HepG2 (cell line): ENCODE results near the gene PTPN2. TPM values are rescaled to one million over a fixed set of nuclear protein-coding genes. Genes with fewer than 3 reads are reported as not detected.

ENCODE experiments used
- ATF7 ChIP-seq, 2 experiments: fragments of 450-650 bp in 1 of 2; sonication (generic) in 1 of 2; formaldehyde crosslinking in 1 of 2; IDR thresholded peaks; 2 replicates each; pipeline versions ENCODE4 v1.4.0 to v1.6.1; 2016 to 2020; ENCODE audit warnings: antibody characterized with exemption in 1 of 2, mild to moderate bottlenecking in 1 of 2, missing genetic modification reagents in 1 of 2
- EZH2 ChIP-seq: conservative IDR thresholded peaks from 2 replicates; pipeline ENCODE4 v1.6.1; 2012; ENCODE audit warnings: mild to moderate bottlenecking, low read depth, low read length, moderate library complexity
- HDAC2 ChIP-seq: sonication (generic); formaldehyde crosslinking; IDR thresholded peaks from 2 replicates; pipeline ENCODE4 v1.4.0; 2020; ENCODE audit warnings: missing genetic modification reagents
- MLLT10 ChIP-seq: sonication (generic); formaldehyde crosslinking; IDR thresholded peaks from 2 replicates; pipeline ENCODE4 v1.4.0; 2020; ENCODE audit warnings: missing genetic modification reagents
- MTA1 ChIP-seq: sonication (generic); formaldehyde crosslinking; IDR thresholded peaks from 2 replicates; pipeline ENCODE4 v1.4.0; 2020; ENCODE audit warnings: missing genetic modification reagents, mild to moderate bottlenecking, borderline replicate concordance
- RBM22 ChIP-seq: fragments of 200-400 bp; formaldehyde crosslinking; optimal IDR thresholded peaks from 2 replicates; pipeline ENCODE3; 2017; ENCODE audit warnings: mild to moderate bottlenecking, low read length, moderate library complexity
- SIN3B ChIP-seq: fragments of 150-350 bp; IDR thresholded peaks from 2 replicates; pipeline ENCODE4 v1.6.1; 2014; ENCODE audit warnings: low read length
- SOX13 ChIP-seq, 3 experiments: fragments of 450-650 bp in 1 of 3; sonication (generic) in 1 of 3; formaldehyde crosslinking in 1 of 3; IDR thresholded peaks in 2 of 3; conservative IDR thresholded peaks in 1 of 3; 2 replicates each; pipeline versions ENCODE4 v1.5.0 to v1.6.1; 2016 to 2020; ENCODE audit warnings: antibody characterized with exemption in 1 of 3, mild to moderate bottlenecking in 1 of 3, missing compliant biosample characterization in 1 of 3, missing genetic modification reagents in 1 of 3, moderate library complexity in 1 of 3
- SRF ChIP-seq: IDR thresholded peaks from 2 replicates; pipeline ENCODE4 v1.6.1; 2011; ENCODE audit warnings: mild to moderate bottlenecking, low read depth, low read length, moderate library complexity
- THYN1 ChIP-seq: sonication (generic); formaldehyde crosslinking; IDR thresholded peaks from 2 replicates; pipeline ENCODE4 v1.8.1; 2023; ENCODE audit warnings: low read depth, mild to moderate bottlenecking, moderate library complexity, missing genetic modification reagents, borderline replicate concordance
- ZBTB21 ChIP-seq: sonication (generic); formaldehyde crosslinking; IDR thresholded peaks from 2 replicates; pipeline ENCODE4 v1.4.0; 2020; ENCODE audit warnings: missing genetic modification reagents
- ZNF160 ChIP-seq: sonication (generic); formaldehyde crosslinking; IDR thresholded peaks from 2 replicates; pipeline ENCODE4 v1.8.0; 2022; ENCODE audit warnings: mild to moderate bottlenecking, inconsistent platforms, missing genetic modification reagents
- ZNF737 ChIP-seq: sonication (generic); formaldehyde crosslinking; IDR thresholded peaks from 2 replicates; pipeline ENCODE4 v1.5.0; 2020; ENCODE audit warnings: missing genetic modification reagents, mild to moderate bottlenecking, borderline replicate concordance
- ZNF761 ChIP-seq: sonication (generic); formaldehyde crosslinking; conservative IDR thresholded peaks from 2 replicates; pipeline ENCODE4 v1.4.0; 2020; ENCODE audit warnings: mild to moderate bottlenecking, missing genetic modification reagents
- ZNF776 ChIP-seq: sonication (generic); formaldehyde crosslinking; IDR thresholded peaks from 2 replicates; pipeline ENCODE4 v1.4.0; 2020; ENCODE audit warnings: mild to moderate bottlenecking, missing genetic modification reagents
- polyA plus RNA-seq, 8 experiments: library from polyadenylated mRNA; depleted of rRNA in 3 of 8; stranded (reverse) in 7 of 8; unstranded in 1 of 8; fragments of >200 nt; fragmentation: Illumina TruSeq in 4 of 8; extraction: Trizol in 4 of 8; gene quantifications; 2 replicates each; pipeline versions ENCODE4 v1.2.1 to v1.2.3, GENCODE V29; 2011 to 2016; ENCODE audit warnings: low read depth in 4 of 8, missing spikeins in 1 of 8, mixed read lengths in 1 of 8; ENCODE audit not compliant: insufficient read depth in 1 of 8
- total RNA-seq, 5 experiments: library from RNA; depleted of rRNA; stranded (reverse); fragments of >200 nt; fragmentation: Illumina TruSeq; extraction: Trizol; gene quantifications; 2 replicates each; pipeline ENCODE4 v1.2.3, GENCODE V29; 2016; ENCODE audit warnings: low read depth in 1 of 5
- TF ChIP-seq, protein P1 (sequence below): sonication (generic); formaldehyde crosslinking; IDR thresholded peaks from 2 replicates; pipeline ENCODE4 v1.4.0; 2020; ENCODE audit warnings: mild to moderate bottlenecking, missing genetic modification reagents
- TF ChIP-seq, protein P2 (sequence below): sonication (generic); formaldehyde crosslinking; IDR thresholded peaks from 2 replicates; pipeline ENCODE4 v1.4.0; 2020; ENCODE audit warnings: missing genetic modification reagents
- TF ChIP-seq, protein P3 (sequence below): fragments of 450-650 bp; IDR thresholded peaks from 2 replicates; pipeline ENCODE4 v1.6.1; 2017
- TF ChIP-seq, protein P4 (sequence below): IDR thresholded peaks from 2 replicates; pipeline ENCODE4 v1.6.1; 2016; ENCODE audit warnings: control low read depth
- TF ChIP-seq, protein P5 (sequence below): sonication (generic); formaldehyde crosslinking; IDR thresholded peaks from 2 replicates; pipeline ENCODE4 v1.9.0; 2021; ENCODE audit warnings: missing genetic modification reagents, borderline replicate concordance
- TF ChIP-seq, protein P6 (sequence below): sonication (generic); formaldehyde crosslinking; IDR thresholded peaks from 2 replicates; pipeline ENCODE4 v1.4.0; 2020; ENCODE audit warnings: mild to moderate bottlenecking, missing genetic modification reagents

Gene PTPN2
- total and polyA plus RNA-seq, 2 of the 13 experiments (the other 11 are each of a cell fraction or from before 2014, with no cell fraction given), result 24.9 to 41.5 TPM

DNA sequence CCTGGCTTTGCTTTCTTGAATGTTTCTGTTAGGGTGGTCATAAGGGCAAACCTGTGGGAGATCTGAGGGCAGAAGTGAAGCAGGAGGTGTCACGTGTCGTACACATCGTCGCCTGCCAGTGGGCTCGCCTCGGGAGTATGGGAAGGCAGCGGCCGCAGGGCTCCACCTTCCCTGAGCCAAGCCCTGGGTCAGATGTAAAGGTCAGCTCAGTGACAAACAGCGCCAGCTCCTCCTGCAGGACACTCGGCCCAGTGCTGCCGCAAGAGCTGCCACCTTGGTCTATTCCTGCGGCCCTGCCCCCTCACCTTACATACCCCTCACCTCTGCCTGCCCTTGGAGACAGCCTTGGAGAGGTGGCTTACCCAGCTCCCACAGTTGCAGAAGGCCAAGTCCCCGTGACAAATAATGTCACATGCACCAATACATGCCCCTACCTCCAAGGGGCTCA is 117.0 kb downstream of the PTPN2 start (continued):
- TF ChIP-seq, protein P1, sequence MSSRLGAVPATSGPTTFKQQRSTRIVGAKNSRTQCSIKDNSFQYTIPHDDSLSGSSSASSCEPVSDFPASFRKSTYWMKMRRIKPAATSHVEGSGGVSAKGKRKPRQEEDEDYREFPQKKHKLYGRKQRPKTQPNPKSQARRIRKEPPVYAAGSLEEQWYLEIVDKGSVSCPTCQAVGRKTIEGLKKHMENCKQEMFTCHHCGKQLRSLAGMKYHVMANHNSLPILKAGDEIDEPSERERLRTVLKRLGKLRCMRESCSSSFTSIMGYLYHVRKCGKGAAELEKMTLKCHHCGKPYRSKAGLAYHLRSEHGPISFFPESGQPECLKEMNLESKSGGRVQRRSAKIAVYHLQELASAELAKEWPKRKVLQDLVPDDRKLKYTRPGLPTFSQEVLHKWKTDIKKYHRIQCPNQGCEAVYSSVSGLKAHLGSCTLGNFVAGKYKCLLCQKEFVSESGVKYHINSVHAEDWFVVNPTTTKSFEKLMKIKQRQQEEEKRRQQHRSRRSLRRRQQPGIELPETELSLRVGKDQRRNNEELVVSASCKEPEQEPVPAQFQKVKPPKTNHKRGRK (CRISPR knock-in tag), result no peak
- no peak for TF ChIP-seq ZBTB21 (CRISPR knock-in tag)
- TF ChIP-seq, protein P2, sequence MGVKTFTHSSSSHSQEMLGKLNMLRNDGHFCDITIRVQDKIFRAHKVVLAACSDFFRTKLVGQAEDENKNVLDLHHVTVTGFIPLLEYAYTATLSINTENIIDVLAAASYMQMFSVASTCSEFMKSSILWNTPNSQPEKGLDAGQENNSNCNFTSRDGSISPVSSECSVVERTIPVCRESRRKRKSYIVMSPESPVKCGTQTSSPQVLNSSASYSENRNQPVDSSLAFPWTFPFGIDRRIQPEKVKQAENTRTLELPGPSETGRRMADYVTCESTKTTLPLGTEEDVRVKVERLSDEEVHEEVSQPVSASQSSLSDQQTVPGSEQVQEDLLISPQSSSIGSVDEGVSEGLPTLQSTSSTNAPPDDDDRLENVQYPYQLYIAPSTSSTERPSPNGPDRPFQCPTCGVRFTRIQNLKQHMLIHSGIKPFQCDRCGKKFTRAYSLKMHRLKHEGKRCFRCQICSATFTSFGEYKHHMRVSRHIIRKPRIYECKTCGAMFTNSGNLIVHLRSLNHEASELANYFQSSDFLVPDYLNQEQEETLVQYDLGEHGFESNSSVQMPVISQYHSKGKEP (CRISPR knock-in tag), result no peak
- TF ChIP-seq ZNF737, result no peak
- no peak for TF ChIP-seq ATF7 (IDR thresholded peaks at IDR 0.05)
- no peak for TF ChIP-seq ATF7 (CRISPR knock-in tag; IDR thresholded peaks at IDR 0.05)
- no peak for TF ChIP-seq RBM22
- TF ChIP-seq HDAC2 (CRISPR knock-in tag), result peak; percentile 51
- no peak for TF ChIP-seq ZNF776 (CRISPR knock-in tag)
- TF ChIP-seq, protein P3, sequence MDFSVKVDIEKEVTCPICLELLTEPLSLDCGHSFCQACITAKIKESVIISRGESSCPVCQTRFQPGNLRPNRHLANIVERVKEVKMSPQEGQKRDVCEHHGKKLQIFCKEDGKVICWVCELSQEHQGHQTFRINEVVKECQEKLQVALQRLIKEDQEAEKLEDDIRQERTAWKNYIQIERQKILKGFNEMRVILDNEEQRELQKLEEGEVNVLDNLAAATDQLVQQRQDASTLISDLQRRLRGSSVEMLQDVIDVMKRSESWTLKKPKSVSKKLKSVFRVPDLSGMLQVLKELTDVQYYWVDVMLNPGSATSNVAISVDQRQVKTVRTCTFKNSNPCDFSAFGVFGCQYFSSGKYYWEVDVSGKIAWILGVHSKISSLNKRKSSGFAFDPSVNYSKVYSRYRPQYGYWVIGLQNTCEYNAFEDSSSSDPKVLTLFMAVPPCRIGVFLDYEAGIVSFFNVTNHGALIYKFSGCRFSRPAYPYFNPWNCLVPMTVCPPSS, result no peak
- no peak for TF ChIP-seq MLLT10
- TF ChIP-seq, protein P4, sequence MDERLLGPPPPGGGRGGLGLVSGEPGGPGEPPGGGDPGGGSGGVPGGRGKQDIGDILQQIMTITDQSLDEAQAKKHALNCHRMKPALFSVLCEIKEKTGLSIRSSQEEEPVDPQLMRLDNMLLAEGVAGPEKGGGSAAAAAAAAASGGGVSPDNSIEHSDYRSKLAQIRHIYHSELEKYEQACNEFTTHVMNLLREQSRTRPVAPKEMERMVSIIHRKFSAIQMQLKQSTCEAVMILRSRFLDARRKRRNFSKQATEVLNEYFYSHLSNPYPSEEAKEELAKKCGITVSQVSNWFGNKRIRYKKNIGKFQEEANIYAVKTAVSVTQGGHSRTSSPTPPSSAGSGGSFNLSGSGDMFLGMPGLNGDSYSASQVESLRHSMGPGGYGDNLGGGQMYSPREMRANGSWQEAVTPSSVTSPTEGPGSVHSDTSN (CRISPR knock-in tag), result no peak
- 0 out of 2 replicates have a peak, but pooled peaks have one; percentile 40 for TF ChIP-seq MTA1 (CRISPR knock-in tag)
- no peak for TF ChIP-seq SRF
- TF ChIP-seq SIN3B, result no peak
- no peak for TF ChIP-seq THYN1 (CRISPR knock-in tag)
- TF ChIP-seq, protein P5, sequence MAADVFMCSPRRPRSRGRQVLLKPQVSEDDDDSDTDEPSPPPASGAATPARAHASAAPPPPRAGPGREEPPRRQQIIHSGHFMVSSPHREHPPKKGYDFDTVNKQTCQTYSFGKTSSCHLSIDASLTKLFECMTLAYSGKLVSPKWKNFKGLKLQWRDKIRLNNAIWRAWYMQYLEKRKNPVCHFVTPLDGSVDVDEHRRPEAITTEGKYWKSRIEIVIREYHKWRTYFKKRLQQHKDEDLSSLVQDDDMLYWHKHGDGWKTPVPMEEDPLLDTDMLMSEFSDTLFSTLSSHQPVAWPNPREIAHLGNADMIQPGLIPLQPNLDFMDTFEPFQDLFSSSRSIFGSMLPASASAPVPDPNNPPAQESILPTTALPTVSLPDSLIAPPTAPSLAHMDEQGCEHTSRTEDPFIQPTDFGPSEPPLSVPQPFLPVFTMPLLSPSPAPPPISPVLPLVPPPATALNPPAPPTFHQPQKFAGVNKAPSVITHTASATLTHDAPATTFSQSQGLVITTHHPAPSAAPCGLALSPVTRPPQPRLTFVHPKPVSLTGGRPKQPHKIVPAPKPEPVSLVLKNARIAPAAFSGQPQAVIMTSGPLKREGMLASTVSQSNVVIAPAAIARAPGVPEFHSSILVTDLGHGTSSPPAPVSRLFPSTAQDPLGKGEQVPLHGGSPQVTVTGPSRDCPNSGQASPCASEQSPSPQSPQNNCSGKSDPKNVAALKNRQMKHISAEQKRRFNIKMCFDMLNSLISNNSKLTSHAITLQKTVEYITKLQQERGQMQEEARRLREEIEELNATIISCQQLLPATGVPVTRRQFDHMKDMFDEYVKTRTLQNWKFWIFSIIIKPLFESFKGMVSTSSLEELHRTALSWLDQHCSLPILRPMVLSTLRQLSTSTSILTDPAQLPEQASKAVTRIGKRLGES (CRISPR knock-in tag), result no peak
- TF ChIP-seq ZNF761, result no peak
- no peak for TF ChIP-seq ZNF160 (CRISPR knock-in tag)
- TF ChIP-seq SOX13 (IDR thresholded peaks at IDR 0.05), result no peak
- peak in 1 of 2 experiments; percentile 53; a peak in 2 of 4 replicates for TF ChIP-seq SOX13 (CRISPR knock-in tag; conservative IDR thresholded peaks at IDR 0.05 in 1 of 2, IDR thresholded peaks at IDR 0.05 in 1 of 2)
- no peak for TF ChIP-seq EZH2
- TF ChIP-seq, protein P6, sequence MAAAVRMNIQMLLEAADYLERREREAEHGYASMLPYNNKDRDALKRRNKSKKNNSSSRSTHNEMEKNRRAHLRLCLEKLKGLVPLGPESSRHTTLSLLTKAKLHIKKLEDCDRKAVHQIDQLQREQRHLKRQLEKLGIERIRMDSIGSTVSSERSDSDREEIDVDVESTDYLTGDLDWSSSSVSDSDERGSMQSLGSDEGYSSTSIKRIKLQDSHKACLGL (CRISPR knock-in tag), result no peak
